HG03159 (cell line): Measurements from ENCODE around the gene CDH23.

Experiments
- ATAC-seq: cut with Tn5 transposase; IDR thresholded peaks from one replicate; pipeline ENCODE4 v1.9.1; 2021; ENCODE audit warnings: mild to moderate bottlenecking, moderate library complexity; ENCODE audit not compliant: unreplicated experiment

Gene CDH23

DNA sequence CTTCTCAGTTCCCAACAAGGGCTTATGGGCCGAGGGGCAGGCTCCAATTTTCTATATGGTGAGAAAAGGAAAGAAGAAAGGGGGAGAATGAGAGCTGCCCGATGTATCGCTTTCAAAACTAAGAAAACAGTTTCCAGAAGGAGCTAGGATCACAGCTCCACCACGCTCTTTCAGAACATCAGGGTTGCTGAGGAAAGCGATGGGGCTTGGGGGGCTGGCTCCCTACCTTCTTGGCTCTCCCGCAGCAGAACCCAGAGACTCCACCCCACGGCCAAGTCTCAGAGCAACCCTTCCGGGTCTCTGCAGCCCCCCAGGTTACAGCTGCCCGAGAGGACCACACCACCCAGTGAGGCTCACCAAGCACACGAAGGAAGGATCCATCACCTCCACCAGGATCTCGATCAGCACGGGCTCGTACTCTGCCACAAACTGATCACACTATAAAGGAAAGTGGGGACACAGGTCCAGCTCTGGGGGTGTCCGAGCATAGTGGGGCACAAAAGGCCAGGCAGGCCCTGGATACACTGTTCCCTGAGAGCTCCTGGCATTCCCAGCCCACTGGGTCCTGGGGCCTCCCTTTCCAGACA lies 422.0 kb downstream of the CDH23 start:
- no peak for ATAC-seq

DNA sequence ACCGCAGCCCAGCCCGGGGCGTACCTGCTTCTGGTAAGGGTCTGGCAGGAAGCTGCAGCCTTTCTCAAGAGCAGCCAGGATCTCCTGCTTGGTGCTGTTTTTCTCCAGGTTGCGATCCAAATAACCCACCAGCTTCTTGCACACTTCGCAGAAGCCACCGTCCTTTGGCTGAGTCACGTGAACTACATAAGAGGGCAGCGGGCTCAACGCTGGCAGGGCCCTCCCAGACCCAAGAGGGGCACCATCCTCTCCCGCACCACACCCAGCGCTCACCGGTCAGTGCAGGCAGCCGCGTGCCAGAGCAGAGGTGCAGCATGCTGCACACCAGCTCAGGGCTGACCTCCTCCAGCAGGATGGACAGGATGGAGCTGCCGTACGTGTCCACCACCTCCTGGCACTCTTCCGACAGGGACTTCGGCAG lies 422.7 kb downstream of the CDH23 start:
- no peak for ATAC-seq

DNA sequence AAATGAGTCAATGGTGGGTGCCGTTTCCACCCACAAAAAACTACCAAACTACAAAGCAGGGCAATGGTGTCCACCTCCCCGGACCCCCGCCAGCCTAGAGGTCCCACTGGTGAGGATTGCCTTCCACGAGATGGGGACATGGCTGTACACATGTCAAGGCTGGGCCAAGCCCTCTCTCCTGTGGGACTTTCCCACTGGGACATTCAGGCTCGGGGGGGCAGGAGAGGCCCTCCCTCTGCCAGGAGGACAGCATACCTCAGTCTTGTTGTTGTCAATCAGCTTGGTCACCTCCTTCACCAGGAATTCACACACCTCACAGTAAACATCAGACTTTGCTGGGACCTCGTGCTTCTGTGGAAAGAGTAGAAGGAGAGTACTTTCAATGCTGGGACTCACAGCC lies 423.3 kb downstream of the CDH23 start:
- ATAC-seq: no peak

DNA sequence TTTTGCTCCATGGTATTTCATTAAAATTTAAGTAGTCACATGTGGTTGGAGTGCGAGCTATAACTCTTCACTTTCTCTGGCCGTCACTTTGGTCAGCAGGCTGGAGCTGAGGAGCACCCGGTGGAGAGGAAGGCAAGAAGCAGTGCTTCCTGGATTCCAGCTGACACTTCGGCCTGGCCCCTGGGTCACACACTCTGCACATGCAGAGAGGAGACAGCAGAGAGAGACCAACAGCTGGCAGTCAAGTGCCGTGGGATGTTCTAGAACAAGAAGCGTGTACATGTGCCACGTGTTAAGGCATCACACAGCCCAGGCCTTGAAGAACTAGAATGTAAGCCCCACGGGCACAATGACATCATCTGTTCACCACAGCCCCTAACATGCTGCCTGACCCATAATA lies 424.2 kb downstream of the CDH23 start:
- ATAC-seq: no peak

DNA sequence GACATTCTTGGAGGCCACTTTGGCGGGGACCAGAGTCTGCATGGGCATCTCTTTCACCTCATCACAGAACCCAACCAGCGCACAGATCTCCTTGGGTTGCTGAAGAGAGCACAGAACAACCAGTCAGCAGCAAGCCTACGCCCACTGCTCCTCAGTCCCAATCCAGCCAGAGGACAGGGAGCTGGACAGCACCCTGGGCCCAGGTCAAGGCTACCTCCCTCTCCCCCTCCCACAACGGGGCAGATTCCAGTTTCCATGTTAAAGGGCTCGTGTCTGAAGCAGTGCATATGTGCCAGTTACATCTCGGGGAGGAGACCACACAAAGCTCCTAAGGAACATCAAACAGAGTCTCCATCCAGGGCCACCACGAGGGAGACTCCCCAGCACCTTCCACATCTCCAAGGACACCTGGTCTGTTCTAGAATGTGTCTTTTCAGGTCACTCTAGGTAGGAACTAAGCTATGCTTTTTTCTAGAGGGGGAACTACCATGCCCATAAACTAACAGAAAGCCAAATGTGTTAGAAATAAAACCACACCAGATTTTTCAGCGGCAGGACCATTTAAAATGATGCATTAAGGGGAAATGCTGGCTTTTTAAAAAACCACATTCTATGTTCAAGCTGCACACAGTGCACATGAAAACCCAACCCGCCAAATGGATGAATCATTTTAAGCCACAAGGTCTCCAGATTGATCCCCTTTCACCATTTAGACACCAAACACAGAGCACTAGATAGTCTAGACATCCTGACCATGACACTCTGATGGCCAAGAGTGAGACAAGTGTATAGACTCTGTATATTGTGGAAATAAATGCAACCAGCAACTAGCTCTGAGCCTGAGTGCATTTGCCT lies 425.4 kb downstream of the CDH23 start:
- ATAC-seq: no peak

DNA sequence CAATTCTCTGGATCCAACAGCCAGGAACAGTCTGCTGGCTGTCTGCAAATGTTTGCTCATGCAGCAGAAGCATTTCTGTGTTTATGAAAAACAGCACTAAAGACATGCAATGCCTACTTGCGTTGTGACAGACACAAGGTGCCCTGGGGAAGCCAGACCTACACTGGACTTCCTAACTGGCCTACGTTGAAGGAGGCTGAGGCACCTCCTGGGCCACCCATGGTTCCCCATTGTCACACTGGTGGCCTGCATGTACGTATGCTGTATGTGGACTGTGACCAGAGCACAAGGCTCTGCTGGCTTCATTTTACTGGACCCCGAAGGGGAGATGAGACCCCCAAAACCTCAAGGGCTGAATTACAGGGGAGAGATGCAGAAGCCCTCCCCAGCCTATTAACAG lies 426.6 kb downstream of the CDH23 start:
- ATAC-seq: no peak

DNA sequence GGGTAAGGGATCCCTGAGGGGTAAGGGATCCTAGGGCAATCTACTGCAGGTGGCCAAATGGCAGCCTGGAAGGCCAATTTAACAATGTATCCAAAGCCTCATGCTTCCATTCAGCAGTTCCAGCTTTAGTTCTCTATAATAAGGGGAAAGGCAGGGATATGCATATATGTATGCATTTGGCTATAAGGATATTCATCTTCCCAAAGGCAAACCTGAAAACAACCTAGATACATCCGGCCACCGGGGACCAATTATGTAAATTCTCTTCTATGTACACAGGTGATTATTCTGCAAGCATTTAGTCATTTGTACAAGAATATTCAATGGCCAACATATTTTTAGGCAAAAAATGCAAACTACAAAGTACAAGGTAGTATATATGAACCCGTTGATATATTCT lies 427.6 kb downstream of the CDH23 start:
- ATAC-seq: no peak

DNA sequence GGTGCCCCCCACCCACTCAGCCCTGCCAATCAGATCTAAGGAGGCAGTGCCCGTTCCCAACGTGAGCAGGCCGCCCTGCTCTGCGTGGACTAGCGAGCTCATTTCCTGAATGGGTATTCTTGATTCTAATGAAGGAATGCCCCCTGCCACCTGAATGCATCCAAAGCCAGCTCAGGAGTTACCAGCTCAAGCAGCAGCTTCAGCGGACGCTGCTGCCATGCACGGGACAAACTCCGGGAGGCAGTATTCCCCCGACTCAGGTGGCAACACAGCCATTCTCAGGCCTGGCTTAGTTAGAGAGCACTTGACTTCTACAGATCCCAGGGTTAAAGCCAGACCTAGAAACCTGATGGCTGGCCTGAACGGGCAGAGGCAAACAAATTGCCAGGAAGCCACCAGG lies 428.5 kb downstream of the CDH23 start:
- no peak for ATAC-seq

DNA sequence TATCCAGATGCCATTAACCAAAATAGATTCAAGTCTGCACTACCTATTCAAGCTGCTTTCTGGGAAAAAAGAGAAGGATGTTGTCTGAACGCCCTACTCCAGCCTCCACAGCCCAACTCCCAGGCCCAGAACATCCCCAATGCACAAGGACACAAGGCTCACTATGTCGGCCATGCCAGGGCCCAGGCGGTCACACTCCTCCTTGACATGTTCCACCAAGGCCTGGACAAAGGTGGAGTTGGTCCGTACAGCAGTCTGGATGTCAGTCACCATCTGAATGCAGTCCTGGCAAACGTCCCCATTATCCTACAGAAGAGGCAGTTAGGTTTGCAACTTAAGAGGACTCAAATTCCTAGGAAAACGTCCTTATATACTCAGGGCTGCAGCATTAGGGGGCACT lies 431.1 kb downstream of the CDH23 start:
- ATAC-seq: no peak

DNA sequence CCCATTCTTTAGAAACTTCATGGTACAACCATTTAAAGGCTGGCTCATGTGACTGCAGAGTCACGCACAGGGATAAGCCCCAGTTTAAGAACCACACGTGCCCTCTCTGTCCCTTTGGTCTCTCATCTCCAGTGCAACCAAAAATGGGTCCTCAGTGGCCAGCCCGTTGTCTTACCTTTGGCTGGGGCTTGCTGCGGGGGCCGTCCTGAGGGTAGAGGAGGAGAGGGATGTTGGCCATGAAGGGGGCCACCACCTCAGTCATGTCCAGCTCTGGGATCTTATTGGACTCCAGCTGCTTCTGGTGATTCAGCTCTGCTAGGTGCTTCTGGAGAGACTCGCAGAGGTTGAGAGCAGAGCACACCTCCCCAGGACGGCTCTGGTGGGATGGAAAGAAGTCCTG lies 432.0 kb downstream of the CDH23 start:
- no peak for ATAC-seq

DNA sequence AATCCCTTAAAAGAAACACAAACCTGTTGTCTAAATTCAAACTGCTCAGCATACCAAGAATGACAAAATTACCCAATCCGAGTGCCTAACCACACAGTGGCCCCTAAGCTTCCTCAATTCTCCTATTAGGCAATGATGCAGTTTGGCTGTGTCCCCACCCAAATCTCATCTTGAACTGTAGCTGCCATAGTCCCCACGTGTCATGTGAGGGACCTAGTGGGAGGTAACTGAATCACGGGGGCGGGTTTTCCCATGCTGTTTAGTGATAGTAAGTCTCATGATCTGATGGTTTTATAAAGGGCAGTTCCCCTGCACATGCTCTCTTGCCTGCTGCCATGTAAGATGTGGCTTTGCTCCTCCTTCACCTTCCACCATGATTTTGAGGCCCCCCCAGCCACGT lies 432.5 kb downstream of the CDH23 start:
- ATAC-seq: no peak

DNA sequence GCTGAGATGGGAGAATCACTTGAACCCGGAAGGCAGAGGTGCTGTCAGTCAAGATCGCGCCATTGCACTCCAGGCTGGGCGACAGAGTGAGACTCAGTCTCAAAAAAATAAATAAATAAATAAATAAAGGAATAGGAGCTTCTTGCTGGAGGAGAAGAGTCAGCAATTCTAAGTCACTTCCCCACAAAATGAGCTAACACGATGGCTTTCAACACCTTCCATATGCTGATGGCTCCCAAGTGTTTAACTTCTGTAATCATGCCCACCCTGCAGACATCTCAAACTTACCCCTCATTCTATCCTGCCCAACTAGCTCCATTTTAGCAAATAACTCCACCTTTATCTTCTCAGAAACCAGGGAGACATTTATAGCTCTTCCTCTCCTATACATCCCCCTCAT lies 433.2 kb downstream of the CDH23 start:
- ATAC-seq: no peak

DNA sequence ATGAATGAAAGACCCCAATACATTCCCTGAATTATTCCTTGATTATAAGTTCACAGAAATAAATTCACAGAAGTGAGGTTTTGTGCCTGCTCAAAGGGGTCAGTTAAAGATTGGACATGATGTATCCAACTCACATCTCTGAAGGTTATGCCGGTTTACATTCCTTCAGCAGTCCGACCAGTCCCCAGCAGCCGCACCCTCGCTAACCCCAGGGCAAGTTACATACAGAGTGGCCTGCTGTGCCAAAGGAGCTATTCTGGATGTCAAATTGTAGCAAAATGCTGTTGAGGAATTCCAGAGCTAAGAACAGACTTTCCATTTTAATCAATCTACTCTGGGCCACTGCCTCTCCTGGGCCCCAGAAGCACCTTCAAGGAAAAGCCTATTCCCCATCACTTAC lies 434.0 kb downstream of the CDH23 start:
- ATAC-seq: no peak

DNA sequence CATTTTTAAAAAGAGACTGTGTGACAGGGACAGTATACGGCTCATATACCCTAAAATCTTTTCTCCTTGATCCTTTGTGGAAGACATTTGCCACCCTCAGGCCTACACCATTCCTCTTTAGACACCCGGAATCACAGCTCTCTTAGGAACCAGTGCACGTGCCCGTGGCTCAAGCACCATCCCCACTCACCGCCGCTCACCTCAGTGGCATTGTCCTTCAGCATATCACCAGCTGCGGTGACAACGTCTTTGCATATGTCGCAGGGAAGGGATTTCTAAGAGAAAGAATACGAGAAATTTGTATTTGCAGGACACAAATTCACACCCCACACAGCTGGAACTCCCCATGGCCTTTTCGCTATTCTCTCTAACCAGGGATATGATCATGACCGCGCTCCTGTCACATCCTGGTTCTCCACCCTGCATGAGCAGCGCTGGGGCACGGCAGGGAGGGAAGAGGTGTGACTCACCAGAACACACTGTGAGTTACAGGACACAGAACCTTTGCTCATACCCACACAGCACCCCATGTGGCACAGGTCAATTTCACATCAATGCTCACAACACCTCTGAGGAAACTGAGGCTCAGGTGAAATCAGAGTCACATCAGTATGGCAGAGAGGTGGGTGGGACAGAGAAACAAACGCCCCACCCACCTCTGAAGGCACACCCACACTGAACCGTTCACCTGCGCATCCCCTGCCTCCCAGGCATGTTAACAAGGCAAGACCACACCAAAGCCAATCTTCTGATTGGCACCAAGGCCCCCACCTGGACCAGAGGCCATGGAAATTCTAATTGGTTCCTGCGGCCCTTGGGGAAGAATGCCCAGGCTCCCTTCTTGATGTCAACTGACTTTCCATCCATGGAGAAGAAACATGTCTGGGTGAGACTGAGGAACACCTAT lies 435.2 kb downstream of the CDH23 start:
- no peak for ATAC-seq

DNA sequence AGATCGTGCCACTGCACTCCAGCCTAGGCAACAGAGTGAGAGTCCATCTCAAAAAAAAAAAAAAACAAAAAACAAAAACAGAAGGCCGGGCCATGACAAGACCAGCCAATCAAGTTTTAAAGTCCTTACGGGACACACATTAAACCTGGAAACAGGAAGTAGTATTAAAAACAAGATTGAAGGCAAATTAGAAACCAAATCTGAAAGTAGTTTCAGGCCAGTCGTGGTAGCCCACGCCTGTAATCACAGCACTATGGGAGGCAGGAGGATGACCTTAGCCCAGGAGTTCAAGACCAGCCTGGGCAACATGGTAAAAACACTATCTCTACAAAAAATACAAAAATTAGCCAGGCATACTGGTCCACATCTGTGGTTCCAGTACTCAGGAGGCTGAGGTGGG lies 436.2 kb downstream of the CDH23 start:
- no peak for ATAC-seq

DNA sequence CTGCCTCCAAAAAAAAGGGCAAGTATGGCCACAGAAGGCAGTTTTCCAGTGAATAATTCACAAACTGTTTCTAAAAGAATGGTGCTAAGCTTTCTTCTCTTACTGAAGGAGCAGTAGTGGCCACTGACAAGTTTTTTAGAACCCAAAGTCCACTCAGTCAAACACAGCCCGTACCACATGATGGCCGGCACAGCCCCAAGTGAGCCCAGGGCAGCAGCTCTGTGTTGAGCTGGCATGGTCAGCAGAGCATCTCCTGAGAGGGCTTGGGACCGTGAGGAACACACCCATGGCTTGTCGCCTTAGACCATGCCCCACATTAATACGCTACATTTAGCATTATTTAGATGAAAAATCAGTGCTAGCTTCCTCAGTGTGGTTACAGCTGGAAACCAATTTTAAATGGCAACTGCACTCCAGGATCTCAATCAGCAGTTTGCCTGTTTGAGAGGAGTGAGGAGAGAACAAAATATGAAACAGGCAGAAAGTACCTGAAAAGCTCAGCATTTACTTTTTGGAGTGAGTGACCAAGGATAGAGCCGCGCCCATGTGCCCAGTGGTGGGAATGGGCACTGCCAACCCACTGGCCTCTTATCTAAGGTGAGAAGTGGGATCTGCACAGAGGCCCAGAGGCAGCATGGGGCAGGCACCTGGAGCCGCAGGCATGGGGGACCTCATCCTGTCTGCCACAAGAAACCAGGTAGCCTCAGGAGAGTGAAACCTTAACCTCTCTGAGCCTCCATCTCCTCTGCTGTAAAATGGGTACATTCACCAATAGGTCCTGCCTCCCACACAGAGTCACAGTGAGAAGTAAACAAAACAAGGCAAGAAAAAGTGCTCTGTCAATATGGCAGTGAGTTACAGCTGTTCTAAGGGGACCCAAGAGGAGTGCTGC lies 437.0 kb downstream of the CDH23 start:
- ATAC-seq: no peak

DNA sequence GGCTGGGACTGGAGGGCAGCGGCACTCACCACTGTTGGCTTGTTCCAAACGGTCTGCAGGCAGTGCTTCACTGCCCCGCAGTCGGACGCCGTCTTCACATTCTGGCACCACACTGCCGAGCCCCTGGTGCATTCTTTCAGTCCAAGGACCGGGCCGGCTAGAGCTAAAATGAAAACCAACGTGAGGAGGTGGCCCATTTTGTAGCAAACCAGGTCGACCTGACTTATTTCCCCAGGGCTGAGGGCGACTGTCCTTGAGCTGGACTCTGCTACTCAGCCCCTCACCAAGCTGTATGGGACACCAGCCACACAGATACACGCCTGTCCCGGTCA lies 437.6 kb downstream of the CDH23 start:
- no peak for ATAC-seq

DNA sequence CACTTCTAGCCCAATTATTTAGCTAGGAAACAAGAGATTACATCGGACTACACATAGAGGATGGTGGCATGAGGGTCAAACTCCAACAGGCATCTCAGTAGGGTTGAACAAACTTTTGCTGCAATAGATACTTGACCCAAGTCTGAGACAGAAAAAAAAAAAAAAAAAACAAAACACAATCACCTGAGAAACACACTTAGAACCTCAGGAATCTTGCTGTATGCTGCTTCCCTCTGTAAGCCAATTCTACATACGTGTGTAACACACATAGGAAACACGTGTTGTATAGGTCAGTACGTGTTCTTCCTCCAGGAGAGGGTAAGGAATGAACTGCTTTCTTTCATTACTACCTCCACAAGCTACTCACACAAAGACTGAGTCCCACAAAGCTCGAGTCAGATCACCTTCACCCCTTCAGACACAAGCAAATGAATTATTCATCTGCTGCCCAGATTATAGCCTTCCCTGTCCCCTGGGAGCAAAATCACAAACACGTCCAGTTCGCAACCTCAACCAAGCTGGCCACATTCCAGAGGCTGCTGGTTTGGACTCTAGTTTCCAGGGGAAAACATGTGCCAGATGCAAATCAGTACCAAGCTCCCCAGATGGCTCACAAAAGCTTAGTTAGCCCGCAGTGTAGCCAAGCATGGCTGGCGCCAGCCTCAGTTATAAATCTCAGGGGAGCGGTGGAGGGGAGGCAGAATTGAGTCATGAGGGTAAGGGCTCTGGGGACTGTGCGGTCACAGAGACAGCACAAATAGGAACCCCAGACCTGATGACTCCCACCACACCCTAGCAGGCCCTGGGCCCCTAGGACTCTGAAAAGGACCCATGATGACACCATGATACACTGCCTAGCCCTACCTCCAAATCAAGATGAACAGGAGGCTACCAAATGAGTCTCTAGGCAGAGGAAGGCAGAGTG lies 439.2 kb downstream of the CDH23 start:
- ATAC-seq: peak; percentile 88

DNA sequence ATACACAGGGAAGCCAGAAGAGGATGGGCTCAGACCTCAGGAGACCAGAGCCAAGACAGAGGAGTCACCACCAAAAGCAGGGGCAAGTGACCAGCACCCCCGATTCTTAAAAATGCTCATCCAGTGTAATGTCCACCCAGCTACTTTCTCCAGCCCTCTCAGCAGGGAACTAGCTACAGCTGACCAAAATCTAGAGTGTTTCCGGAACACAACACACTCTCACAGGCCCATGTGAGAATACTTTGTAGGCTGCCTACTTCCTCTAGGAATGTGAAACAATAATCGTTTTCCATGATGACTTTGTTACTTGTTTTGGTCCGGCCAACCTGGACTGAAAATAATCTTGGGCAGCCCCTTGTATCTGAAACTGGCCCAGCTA lies 439.9 kb downstream of the CDH23 start:
- ATAC-seq: peak; percentile 25
